H9 (cell line): ENCODE measurements around the gene NEURL1B. TPM values are rescaled to one million over a fixed set of nuclear protein-coding genes. Genes with fewer than 3 reads are reported as not detected.

Experiments
- DNase-seq: peaks from one replicate; pipeline ENCODE4 v3.0.0-alpha.2; 2017
- H2AFZ ChIP-seq: one replicate; pipeline ENCODE4 v1.6.1; 2013; ENCODE audit warnings: mild to moderate bottlenecking, low read length, control low read depth, moderate library complexity
- H2AK5ac ChIP-seq: 2 replicates; pipeline ENCODE4 v1.6.1; 2013; ENCODE audit warnings: low read length, control low read depth, mixed read lengths; ENCODE audit not compliant: insufficient read length
- H2BK120ac ChIP-seq: one replicate; pipeline ENCODE4 v1.6.1; 2013; ENCODE audit warnings: low read depth, mild to moderate bottlenecking, low read length, control low read depth, inconsistent platforms; ENCODE audit not compliant: poor library complexity, severe bottlenecking
- H2BK12ac ChIP-seq: 2 replicates; pipeline ENCODE4 v1.6.1; 2013; ENCODE audit warnings: low read length, control low read depth, mixed read lengths, low read depth; ENCODE audit not compliant: insufficient read length
- H2BK15ac ChIP-seq: 2 replicates; pipeline ENCODE4 v1.6.1; 2013; ENCODE audit warnings: low read depth, low read length, control low read depth
- H2BK20ac ChIP-seq: one replicate; pipeline ENCODE4 v1.6.1; 2013; ENCODE audit warnings: low read depth, mild to moderate bottlenecking, low read length, control low read depth, inconsistent platforms; ENCODE audit not compliant: poor library complexity, severe bottlenecking
- H2BK5ac ChIP-seq: 2 replicates; pipeline ENCODE4 v1.6.1; 2013; ENCODE audit warnings: low read length, control low read depth, mixed read lengths; ENCODE audit not compliant: insufficient read length
- H3K14ac ChIP-seq: 2 replicates; pipeline ENCODE4 v1.6.1; 2013; ENCODE audit warnings: low read length, control low read depth; ENCODE audit not compliant: insufficient read depth
- H3K18ac ChIP-seq: 2 replicates; pipeline ENCODE4 v1.6.1; 2013; ENCODE audit warnings: low read depth, mild to moderate bottlenecking, mixed read lengths, low read length, control low read depth; ENCODE audit not compliant: insufficient read length
- H3K23ac ChIP-seq: 2 replicates; pipeline ENCODE4 v1.6.1; 2013; ENCODE audit warnings: low read length, control low read depth, mixed read lengths, low read depth; ENCODE audit not compliant: insufficient read length
- H3K23me2 ChIP-seq: 2 replicates; pipeline ENCODE4 v1.6.1; 2013; ENCODE audit warnings: low read depth, mild to moderate bottlenecking, mixed read lengths, low read length, control low read depth; ENCODE audit not compliant: insufficient read length, poor library complexity, severe bottlenecking
- H3K27ac ChIP-seq: 2 replicates; pipeline ENCODE4 v1.5.1; 2013; ENCODE audit warnings: low read length, control low read depth, mixed read lengths, low read depth; ENCODE audit not compliant: insufficient read length
- H3K27me3 ChIP-seq: 2 replicates; pipeline ENCODE4 v1.6.1; 2013; ENCODE audit warnings: low read length, control low read depth, inconsistent platforms; ENCODE audit not compliant: insufficient read depth
- H3K4ac ChIP-seq: 2 replicates; pipeline ENCODE4 v1.6.1; 2013; ENCODE audit warnings: low read depth, mild to moderate bottlenecking, control low read depth, inconsistent platforms, low read length, moderate library complexity
- H3K4me1 ChIP-seq: 2 replicates; pipeline ENCODE4 v1.6.1; 2013; ENCODE audit warnings: low read length, control low read depth, inconsistent platforms; ENCODE audit not compliant: insufficient read depth
- H3K4me2 ChIP-seq: 2 replicates; pipeline ENCODE4 v1.6.1; 2013; ENCODE audit warnings: low read length, control low read depth, mixed read lengths; ENCODE audit not compliant: insufficient read length, insufficient read depth
- H3K56ac ChIP-seq: 2 replicates; pipeline ENCODE4 v1.6.1; 2013; ENCODE audit warnings: low read depth, mild to moderate bottlenecking, mixed read lengths, low read length, control low read depth; ENCODE audit not compliant: insufficient read length
- H3K79me1 ChIP-seq: 2 replicates; pipeline ENCODE4 v1.6.1; 2013; ENCODE audit warnings: low read depth, mild to moderate bottlenecking, moderate library complexity, low read length, control low read depth, inconsistent platforms; ENCODE audit not compliant: insufficient read depth, poor library complexity, severe bottlenecking
- H3K79me2 ChIP-seq: 2 replicates; pipeline ENCODE4 v1.6.1; 2013; ENCODE audit warnings: low read length, control low read depth, inconsistent platforms; ENCODE audit not compliant: insufficient read depth
- H3K9ac ChIP-seq: 2 replicates; pipeline ENCODE4 v1.6.1; 2013; ENCODE audit warnings: low read length, control low read depth, mixed read lengths; ENCODE audit not compliant: insufficient read length; ENCODE audit errors: extremely low read depth
- H3K9me3 ChIP-seq: one replicate; pipeline ENCODE4 v1.6.1; 2013; ENCODE audit warnings: low read depth, low read length, inconsistent platforms; ENCODE audit not compliant: control insufficient read depth
- H3T11ph ChIP-seq: one replicate; pipeline ENCODE4 v1.6.1; 2013; ENCODE audit warnings: mild to moderate bottlenecking, low read length, control low read depth, inconsistent platforms
- H4K20me1 ChIP-seq: one replicate; pipeline ENCODE4 v1.6.1; 2013; ENCODE audit not compliant: control insufficient read depth, insufficient read length, insufficient read depth
- H4K5ac ChIP-seq: 2 replicates; pipeline ENCODE4 v1.6.1; 2013; ENCODE audit warnings: low read depth, mild to moderate bottlenecking, mixed read lengths, low read length, control low read depth; ENCODE audit not compliant: insufficient read length
- H4K8ac ChIP-seq: replicated peaks from 2 replicates; pipeline ENCODE4 v1.6.1; 2013; ENCODE audit warnings: low read length, control low read depth, mixed read lengths, low read depth; ENCODE audit not compliant: insufficient read length
- H4K91ac ChIP-seq: 2 replicates; pipeline ENCODE4 v1.6.1; 2013; ENCODE audit warnings: low read depth, mild to moderate bottlenecking, moderate library complexity, mixed read lengths, low read length, control low read depth; ENCODE audit not compliant: insufficient read length
- H3K27ac Mint-ChIP-seq, 3 experiments: 2 replicates in 2 of 3; 3 replicates in 1 of 3; pipeline ENCODE4 v1.8.0; 2020 to 2021; ENCODE audit warnings: mixed read lengths in 3 of 3, mild to moderate bottlenecking in 1 of 3, moderate library complexity in 1 of 3
- H3K27me3 Mint-ChIP-seq: 2 replicates; pipeline ENCODE4 v1.8.0; 2021; ENCODE audit warnings: low read depth, mild to moderate bottlenecking, moderate library complexity, mixed read lengths
- H3K36me3 Mint-ChIP-seq, 3 experiments: 2 replicates in 2 of 3; 3 replicates in 1 of 3; pipeline ENCODE4 v1.8.0; 2020 to 2021; ENCODE audit warnings: low read depth in 3 of 3, mixed read lengths in 3 of 3; ENCODE audit not compliant: insufficient read depth in 1 of 3
- H3K4me1 Mint-ChIP-seq, 2 experiments: 2 replicates each; pipeline ENCODE4 v1.8.0; 2020; ENCODE audit warnings: mixed read lengths in 2 of 2
- H3K4me3 Mint-ChIP-seq, 2 experiments: 2 replicates in 1 of 2; 3 replicates in 1 of 2; pipeline ENCODE4 v1.8.0; 2020 to 2021; ENCODE audit warnings: mild to moderate bottlenecking in 2 of 2, mixed read lengths in 2 of 2, moderate library complexity in 1 of 2
- H3K9me3 Mint-ChIP-seq, 2 experiments: 2 replicates in 1 of 2; 3 replicates in 1 of 2; pipeline ENCODE4 v1.8.0; 2020; ENCODE audit warnings: mild to moderate bottlenecking in 2 of 2, mixed read lengths in 2 of 2, moderate library complexity in 1 of 2
- CTCF ChIP-seq: fragments of 200-600 bp; sonication (generic); conservative IDR thresholded peaks from 3 replicates; pipeline ENCODE4 v1.8.0; 2021; ENCODE audit warnings: antibody characterized with exemption, mild to moderate bottlenecking
- WGBS: extraction: QIAGEN DNeasy Blood & Tissue Kit; methylation state at CpG from one replicate; pipeline ENCODE4 v1.1.7; 2013; ENCODE audit warnings: missing lambda C conversion rate, low lambda C conversion rate, mixed read lengths; ENCODE audit not compliant: insufficient read length; ENCODE audit errors: extremely low coverage; 5-methylcytosine and 5-hydroxymethylcytosine counted together
- total RNA-seq: library from RNA; stranded (reverse); gene quantifications from 2 replicates; pipeline ENCODE4 v1.2.1, GENCODE V29; 2021

Gene NEURL1B
- total RNA-seq, 1 experiment from 2014 or later: 3.6 TPM

GRCh38 chr5:172695232-172696054 lies 54.4 kb downstream of the NEURL1B start:
- Histone ChIP-seq H3K18ac (no peak overlapping the region), H3K27me3 (no peaks in the 10 kb centered on the region), H3K79me2 (no peaks in the 10 kb centered on the region), H3K79me1 (no peaks in the 10 kb centered on the region), H2BK20ac (no peak overlapping the region), H4K5ac (no peak overlapping the region), H3K4ac (no peak overlapping the region), H3K9me3 (no peaks in the 10 kb centered on the region), H3K4me2 (no peak overlapping the region), H3K23ac (no peak overlapping the region), H2AFZ (no peak overlapping the region), H3K14ac (peak overlapping the region; percentile 24; the same call in 1 of the 2 replicates), H3K23me2 (peaks cover 5% of the 10 kb centered on the region), H2BK15ac (no peak overlapping the region), H3K4me1 (no peaks in the 10 kb centered on the region), H3K27ac (no peak overlapping the region), H4K8ac (no peak overlapping the region), H2BK120ac (no peak overlapping the region), H2AK5ac (no peak overlapping the region), H2BK5ac (no peak overlapping the region), H4K20me1 (no peaks in the 10 kb centered on the region), H3T11ph (no peak overlapping the region), H2BK12ac (no peak overlapping the region), H3K9ac (no peak overlapping the region), H4K91ac (no peak overlapping the region), H3K56ac (no peak overlapping the region)
- H3K27ac Mint-ChIP-seq: no peak overlapping the region
- peaks cover 31% of the 10 kb centered on the region for H3K27me3 Mint-ChIP-seq
- WGBS: no CpG with 5 or more reads among the region's 14 CpGs
- no peak for DNase-seq
- H3K36me3 Mint-ChIP-seq: no peaks in the 10 kb centered on the region
- H3K9me3 Mint-ChIP-seq: no peaks in the 10 kb centered on the region
- no peak for TF ChIP-seq CTCF
- peaks cover 36 to 48% of the 10 kb centered on the region in 2 experiments for H3K4me1 Mint-ChIP-seq
- no peak overlapping the region for H3K4me3 Mint-ChIP-seq
